Retinal pigment epithelial cell (primary cell): Measurements from ENCODE around the gene KCNN1.

Experiments
- DNase-seq: peaks from one replicate; pipeline ENCODE4 v3.0.0-alpha.2; 2010; ENCODE audit warnings: low read depth
- H3K4me3 ChIP-seq: 2 replicates; pipeline ENCODE4 v1.5.1; 2011; ENCODE audit warnings: mild to moderate bottlenecking, low read length, control low read depth, moderate library complexity
- TF ChIP-seq, protein P1 (sequence below): conservative IDR thresholded peaks from 2 replicates; pipeline ENCODE4 v1.5.1; 2011; ENCODE audit warnings: low read depth, low read length, control low read depth, inconsistent platforms

Gene KCNN1

DNA sequence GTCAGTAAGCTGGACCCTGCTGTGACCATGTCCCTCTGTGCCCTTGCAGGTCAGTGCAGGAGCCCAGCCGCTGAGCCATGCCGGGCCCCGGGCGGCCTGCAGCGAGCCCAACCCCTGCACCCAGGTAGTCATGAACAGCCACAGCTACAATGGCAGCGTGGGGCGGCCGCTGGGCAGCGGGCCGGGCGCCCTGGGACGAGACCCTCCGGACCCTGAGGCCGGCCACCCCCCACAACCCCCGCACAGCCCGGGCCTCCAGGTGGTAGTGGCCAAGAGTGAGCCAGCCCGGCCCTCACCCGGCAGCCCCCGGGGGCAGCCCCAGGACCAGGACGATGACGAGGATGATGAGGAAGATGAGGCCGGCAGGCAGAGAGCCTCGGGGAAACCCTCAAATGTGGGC is 6.9 kb downstream of the KCNN1 start:
- TF ChIP-seq, protein P1, sequence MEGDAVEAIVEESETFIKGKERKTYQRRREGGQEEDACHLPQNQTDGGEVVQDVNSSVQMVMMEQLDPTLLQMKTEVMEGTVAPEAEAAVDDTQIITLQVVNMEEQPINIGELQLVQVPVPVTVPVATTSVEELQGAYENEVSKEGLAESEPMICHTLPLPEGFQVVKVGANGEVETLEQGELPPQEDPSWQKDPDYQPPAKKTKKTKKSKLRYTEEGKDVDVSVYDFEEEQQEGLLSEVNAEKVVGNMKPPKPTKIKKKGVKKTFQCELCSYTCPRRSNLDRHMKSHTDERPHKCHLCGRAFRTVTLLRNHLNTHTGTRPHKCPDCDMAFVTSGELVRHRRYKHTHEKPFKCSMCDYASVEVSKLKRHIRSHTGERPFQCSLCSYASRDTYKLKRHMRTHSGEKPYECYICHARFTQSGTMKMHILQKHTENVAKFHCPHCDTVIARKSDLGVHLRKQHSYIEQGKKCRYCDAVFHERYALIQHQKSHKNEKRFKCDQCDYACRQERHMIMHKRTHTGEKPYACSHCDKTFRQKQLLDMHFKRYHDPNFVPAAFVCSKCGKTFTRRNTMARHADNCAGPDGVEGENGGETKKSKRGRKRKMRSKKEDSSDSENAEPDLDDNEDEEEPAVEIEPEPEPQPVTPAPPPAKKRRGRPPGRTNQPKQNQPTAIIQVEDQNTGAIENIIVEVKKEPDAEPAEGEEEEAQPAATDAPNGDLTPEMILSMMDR = no peak
- H3K4me3 ChIP-seq = no peak overlapping the region
- DNase-seq = no peak

DNA sequence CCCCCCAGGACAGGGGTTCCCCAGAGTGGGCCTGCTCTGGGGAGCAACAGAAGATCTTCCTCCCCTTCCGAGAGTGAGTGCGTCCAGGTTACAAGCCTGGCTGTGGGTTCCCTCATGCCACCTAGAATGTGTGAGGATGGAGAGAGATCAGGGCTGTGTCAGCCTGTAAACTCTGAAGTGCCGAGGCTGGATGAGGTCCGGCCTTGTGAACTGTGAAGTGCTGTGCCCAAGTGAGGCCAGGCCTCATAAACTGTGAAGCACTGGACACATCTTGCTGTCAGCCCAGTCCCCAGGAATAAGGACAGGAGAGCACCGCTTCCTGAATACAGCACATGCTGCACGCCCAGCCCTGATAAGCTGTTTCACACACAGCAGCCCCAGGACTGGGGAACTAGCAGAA is 7.6 kb downstream of the KCNN1 start:
- DNase-seq = no peak
- TF ChIP-seq, protein P1 = no peak
- no peak overlapping the region for H3K4me3 ChIP-seq

DNA sequence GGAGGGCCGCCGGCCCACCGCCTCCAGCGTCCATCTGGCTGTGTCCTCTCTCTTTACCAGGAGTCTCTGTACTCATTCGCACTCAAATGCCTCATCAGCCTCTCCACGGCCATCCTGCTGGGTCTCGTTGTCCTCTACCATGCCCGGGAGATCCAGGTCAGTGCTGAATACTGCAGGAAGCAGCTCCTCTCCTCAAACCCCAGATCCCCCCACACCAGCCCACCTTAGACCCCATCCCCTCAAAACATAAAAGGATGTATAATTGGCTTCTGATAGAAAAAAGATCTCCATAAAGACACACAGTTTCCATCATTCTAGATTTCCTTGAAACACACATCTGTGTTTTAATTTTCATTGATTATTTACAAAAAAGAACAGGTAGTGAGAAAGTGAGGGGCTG is 8.1 kb downstream of the KCNN1 start:
- DNase-seq = no peak
- TF ChIP-seq, protein P1 = no peak

DNA sequence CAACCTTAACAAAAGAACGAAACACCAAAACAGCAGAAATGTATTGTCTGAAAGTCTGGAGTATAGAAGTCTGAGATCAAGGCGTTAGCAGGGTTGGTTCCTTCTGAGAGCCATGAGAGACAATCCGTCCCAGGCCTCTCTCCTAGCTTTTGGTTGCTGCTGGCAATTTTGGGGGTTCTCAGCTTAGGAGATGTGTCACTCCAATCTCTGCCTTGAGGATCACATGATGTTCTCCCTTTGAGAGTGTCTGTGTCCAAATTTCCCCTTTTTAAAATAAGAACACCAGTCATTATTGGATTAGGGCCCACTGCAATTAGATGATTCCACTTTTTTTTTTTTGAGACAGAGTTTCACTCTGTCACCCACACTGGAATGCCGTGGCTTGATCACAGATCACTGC is 10.1 kb downstream of the KCNN1 start:
- no peak overlapping the region for H3K4me3 ChIP-seq

More for the DNA sequence above, 8.1 kb downstream of the KCNN1 start:
- H3K4me3 ChIP-seq = no peak overlapping the region

DNA sequence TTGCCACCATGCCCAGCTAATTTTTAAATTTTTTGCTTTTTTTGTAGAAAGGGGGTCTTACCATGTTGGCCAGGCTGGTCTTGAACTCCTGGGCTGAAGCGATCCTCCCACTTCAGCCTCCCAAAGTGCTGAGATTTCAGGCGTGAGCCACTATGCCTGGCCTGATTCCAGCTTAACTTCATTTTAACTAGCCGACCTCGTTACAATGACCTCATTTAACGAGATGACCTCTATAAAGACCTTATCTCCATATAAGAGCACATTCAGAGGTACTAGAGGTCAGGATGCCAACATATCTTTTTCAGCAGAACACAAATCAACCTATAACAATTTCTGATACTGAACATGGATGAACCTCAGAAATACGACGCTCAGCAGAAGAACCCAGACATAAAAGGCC is 10.6 kb downstream of the KCNN1 start:
- TF ChIP-seq, protein P1 = no peak
- no peak for DNase-seq
- H3K4me3 ChIP-seq = no peak overlapping the region

More for the DNA sequence above, 10.1 kb downstream of the KCNN1 start:
- no peak for DNase-seq
- TF ChIP-seq, protein P1 = no peak

DNA sequence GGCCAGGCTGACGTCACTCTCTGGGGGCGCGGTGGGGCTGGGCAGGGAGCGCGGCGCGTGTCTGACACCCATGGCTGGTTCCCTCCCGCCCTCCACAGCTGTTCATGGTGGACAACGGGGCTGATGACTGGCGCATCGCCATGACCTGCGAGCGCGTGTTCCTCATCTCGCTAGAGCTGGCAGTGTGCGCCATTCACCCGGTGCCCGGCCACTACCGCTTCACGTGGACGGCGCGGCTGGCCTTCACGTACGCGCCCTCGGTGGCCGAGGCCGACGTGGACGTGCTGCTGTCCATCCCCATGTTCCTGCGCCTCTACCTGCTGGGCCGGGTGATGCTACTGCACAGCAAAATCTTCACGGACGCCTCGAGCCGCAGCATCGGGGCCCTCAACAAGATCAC is 14.7 kb downstream of the KCNN1 start:
- no peak overlapping the region for H3K4me3 ChIP-seq
- TF ChIP-seq, protein P1 = no peak
- no peak for DNase-seq

DNA sequence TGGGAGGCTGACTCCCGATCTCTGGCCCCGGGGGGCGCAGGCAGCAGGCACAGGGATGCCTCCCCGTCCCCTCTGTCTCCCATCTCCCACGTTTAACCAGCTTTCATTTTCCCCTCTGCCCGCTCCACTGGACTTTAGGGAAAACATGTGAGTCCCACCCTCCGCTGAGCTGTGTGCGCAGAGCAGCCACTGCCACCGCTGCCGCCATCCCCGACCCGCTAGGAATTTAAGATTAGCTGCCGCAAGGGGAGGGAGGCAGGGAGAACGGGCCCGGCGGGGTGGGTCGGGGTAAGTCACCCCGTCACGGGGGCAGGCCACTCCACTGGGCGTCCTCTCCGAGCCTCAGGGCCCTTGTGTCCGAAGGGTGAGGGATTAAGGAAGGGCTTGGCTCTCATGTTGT is 15.5 kb downstream of the KCNN1 start:
- peak overlapping the region; percentile 15 for H3K4me3 ChIP-seq
- peak; percentile 23 for DNase-seq
- TF ChIP-seq, protein P1 = no peak
